RWPE2 (cell line): ENCODE results near the gene PNCK.
A peak's percentile ranks its signal among the peaks of the same experiment; 100 is the strongest.

Source experiments
- ATAC-seq: fragments of 200-7000 bp; cut with Tn5 transposase; 3 replicates; pipeline ENCODE4 v1.9.1; 2021; ENCODE audit warnings: low read depth
- DNase-seq: peaks from one replicate; pipeline ENCODE4 v3.0.0-alpha.2; 2020; ENCODE audit warnings: low spot score
- H3K27ac ChIP-seq: fragments of 450-650 bp; 2 replicates; pipeline ENCODE4 v1.5.1; 2017; ENCODE audit warnings: mild to moderate bottlenecking; ENCODE audit not compliant: poor library complexity, severe bottlenecking
- H3K27me3 ChIP-seq: fragments of 250-450 bp; sonication (Bioruptor Pico); 2 replicates; pipeline ENCODE4 v1.5.1; 2021; ENCODE audit warnings: mild to moderate bottlenecking, moderate library complexity; ENCODE audit not compliant: insufficient read depth, poor library complexity, severe bottlenecking
- H3K36me3 ChIP-seq: fragments of 250-450 bp; sonication (Bioruptor Pico); 2 replicates; pipeline ENCODE4 v1.5.1; 2020; ENCODE audit warnings: low read depth, mild to moderate bottlenecking, moderate library complexity
- H3K4me1 ChIP-seq: fragments of 250-450 bp; sonication (Bioruptor Pico); 2 replicates; pipeline ENCODE4 v1.5.1; 2021; ENCODE audit warnings: mild to moderate bottlenecking, moderate library complexity; ENCODE audit not compliant: insufficient read depth, poor library complexity, severe bottlenecking
- H3K4me3 ChIP-seq: fragments of 250-450 bp; sonication (Bioruptor Pico); 2 replicates; pipeline ENCODE4 v1.5.1; 2021; ENCODE audit warnings: mild to moderate bottlenecking, moderate library complexity; ENCODE audit not compliant: severe bottlenecking
- H3K9me3 ChIP-seq: fragments of 250-450 bp; sonication (Bioruptor Pico); 2 replicates; pipeline ENCODE4 v1.5.1; 2021; ENCODE audit warnings: mild to moderate bottlenecking, moderate library complexity; ENCODE audit not compliant: severe bottlenecking
- TF ChIP-seq, protein P1 (sequence below): fragments of 450-650 bp; IDR thresholded peaks from one replicate; pipeline ENCODE4 v1.5.1; 2017; ENCODE audit warnings: mild to moderate bottlenecking, moderate library complexity; ENCODE audit not compliant: poor library complexity, severe bottlenecking

PNCK gene

DNA sequence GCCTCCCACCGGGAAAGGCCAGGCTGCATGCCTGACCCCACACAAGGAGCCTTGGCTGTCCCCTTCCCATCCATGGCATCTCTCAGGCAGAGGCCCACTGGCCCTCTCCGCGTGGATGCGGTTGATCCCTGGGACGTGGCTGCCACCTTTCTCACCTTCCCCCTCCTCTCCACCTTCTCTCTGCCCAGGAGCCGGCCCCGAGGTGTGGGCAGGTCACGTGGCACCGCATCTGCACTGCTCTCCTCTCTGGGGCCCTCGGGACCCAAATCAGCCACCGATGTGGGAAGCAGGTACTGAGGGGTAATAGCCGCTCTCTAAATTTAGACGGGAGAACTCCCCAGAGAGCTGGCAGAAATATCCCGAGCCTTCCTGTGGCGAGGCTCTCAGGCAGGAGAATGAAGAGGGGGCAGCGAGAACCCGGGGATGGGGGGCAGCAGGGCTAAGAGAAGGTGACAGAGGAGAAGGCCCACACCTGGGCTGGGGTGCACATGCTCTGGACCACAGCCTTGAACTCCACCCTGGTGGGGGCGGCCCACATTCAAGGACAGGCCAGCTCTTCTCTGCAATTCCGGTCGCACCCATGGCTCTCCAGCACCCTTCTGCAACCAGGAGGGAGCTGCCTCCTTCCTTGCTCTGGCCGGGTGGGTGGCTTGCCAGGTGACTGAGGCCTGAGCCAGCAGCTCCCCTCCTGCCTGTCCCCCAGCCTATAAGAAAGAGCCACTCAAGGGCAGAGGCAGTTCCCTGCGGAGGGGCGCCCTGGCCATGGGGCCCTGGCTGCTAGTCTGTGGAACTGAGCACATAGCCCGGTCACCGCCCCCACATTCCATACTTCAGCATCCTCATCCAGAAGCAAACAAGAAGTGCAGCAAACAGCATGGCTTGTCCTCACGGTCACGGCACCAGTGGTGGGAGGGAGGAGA is 36.2 kb downstream of the PNCK start:
- no peaks in the 10 kb centered on the region for H3K36me3 ChIP-seq
- H3K27me3 ChIP-seq = peaks cover 4% of the 10 kb centered on the region
- no peaks in the 10 kb centered on the region for H3K4me1 ChIP-seq
- DNase-seq (no peak), ATAC-seq (no peak)
- H3K9me3 ChIP-seq = no peaks in the 10 kb centered on the region
- H3K27ac ChIP-seq = no peak overlapping the region
- TF ChIP-seq, protein P1, sequence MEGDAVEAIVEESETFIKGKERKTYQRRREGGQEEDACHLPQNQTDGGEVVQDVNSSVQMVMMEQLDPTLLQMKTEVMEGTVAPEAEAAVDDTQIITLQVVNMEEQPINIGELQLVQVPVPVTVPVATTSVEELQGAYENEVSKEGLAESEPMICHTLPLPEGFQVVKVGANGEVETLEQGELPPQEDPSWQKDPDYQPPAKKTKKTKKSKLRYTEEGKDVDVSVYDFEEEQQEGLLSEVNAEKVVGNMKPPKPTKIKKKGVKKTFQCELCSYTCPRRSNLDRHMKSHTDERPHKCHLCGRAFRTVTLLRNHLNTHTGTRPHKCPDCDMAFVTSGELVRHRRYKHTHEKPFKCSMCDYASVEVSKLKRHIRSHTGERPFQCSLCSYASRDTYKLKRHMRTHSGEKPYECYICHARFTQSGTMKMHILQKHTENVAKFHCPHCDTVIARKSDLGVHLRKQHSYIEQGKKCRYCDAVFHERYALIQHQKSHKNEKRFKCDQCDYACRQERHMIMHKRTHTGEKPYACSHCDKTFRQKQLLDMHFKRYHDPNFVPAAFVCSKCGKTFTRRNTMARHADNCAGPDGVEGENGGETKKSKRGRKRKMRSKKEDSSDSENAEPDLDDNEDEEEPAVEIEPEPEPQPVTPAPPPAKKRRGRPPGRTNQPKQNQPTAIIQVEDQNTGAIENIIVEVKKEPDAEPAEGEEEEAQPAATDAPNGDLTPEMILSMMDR = no peak
- no peak overlapping the region for H3K4me3 ChIP-seq

DNA sequence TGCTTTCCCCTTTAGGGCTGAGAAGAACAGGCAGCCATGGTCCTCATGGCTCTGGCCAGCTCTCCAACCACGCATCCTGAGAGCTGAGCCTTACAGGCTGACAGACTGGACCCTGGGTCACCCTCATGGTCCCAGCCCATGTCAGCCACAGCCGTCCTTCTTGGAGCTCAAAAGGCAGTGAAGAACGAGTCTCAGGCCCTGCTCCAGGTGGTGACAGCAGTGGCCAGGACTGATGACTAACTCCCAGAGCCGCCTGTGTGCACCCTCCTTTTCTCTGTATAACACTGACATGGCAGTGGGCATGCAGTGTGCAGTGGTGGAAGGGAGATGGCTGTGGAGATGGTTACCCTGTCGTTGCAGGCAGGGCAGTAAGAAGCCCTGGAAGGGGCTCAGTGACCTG is 36.9 kb downstream of the PNCK start:
- H3K36me3 ChIP-seq = no peaks in the 10 kb centered on the region
- H3K27ac ChIP-seq = no peak overlapping the region
- no peak for DNase-seq
- no peak for ATAC-seq
- TF ChIP-seq, protein P1 = no peak
- no peaks in the 10 kb centered on the region for H3K9me3 ChIP-seq
- H3K4me1 ChIP-seq = no peaks in the 10 kb centered on the region
- H3K27me3 ChIP-seq = peaks cover 2% of the 10 kb centered on the region
- H3K4me3 ChIP-seq = no peak overlapping the region

DNA sequence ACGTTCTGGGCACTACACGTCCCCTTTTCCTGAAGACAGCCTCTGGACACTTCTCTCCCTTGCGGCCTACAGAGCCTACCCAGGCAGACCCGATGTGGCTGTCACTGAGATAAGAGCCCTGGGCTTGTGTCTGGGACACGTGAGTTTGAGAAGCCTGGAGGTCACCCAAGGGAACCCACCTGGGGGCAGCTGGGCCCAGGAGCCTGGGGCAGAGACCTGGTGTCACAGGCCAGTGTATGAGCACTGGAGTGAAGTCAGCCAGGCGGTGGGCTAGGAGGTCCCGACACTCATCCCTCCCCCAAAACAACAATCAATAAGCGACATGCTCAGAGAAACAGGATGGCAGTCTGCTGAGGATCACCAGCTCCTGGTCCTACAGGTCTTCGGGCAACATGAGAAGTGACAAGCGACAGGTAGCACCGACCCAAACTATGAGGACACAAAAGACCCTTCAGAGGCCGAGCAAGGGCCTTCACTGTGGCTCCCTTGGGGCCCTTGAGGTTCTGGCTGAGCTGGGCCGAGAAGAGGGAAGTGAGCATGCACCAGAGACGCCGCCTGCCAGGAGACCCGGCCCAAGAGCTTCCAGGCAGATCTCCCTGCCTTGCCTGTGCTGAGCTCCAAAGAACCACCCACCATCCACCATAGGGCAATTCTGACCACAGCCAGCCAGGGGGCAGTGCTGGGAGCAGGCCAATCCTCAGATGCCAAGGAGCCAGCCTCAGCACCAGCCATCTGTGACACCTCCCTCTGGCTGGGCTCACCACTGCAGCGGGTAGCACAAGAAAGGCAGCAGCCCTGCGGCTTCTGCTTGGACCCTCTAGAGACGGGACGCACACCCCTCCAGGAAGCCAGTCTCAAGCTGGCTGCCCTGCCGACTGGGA is 37.6 kb downstream of the PNCK start:
- TF ChIP-seq, protein P1 = no peak
- no peak overlapping the region for H3K27ac ChIP-seq
- no peaks in the 10 kb centered on the region for H3K36me3 ChIP-seq
- ATAC-seq = peak; percentile 45; the same call in 1 of the 3 replicates
- no peaks in the 10 kb centered on the region for H3K4me1 ChIP-seq
- no peak overlapping the region for H3K4me3 ChIP-seq
- DNase-seq = no peak
- H3K27me3 ChIP-seq = no peaks in the 10 kb centered on the region
- no peaks in the 10 kb centered on the region for H3K9me3 ChIP-seq

DNA sequence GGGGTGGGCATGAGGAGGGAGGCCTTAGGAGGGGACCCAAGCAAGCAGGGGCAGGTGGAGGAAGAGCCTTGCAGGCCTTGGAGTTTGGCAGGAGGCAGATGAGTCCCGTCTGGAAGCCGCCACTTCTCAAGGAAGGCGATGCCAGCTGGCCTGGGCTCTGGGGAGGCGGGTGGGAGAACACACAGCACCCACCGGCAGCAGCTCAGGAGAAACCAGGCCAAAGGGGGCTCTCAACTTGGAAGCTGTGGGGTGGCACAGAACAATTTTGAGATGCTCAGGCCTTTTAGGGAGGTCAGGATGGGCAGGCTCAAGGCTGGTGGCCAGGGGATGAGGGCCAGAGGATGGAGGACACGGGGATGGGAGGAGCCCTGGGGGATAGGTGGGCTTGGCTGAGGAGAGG is 38.2 kb downstream of the PNCK start:
- no peaks in the 10 kb centered on the region for H3K27me3 ChIP-seq
- no peaks in the 10 kb centered on the region for H3K9me3 ChIP-seq
- H3K36me3 ChIP-seq = no peaks in the 10 kb centered on the region
- TF ChIP-seq, protein P1 = no peak
- H3K4me1 ChIP-seq = no peaks in the 10 kb centered on the region
- DNase-seq (no peak), ATAC-seq (no peak)
- no peak overlapping the region for H3K4me3 ChIP-seq
- no peak overlapping the region for H3K27ac ChIP-seq
